Stomach smooth muscle (tissue), 2 donors: ENCODE data around the gene RENBP.

ENCODE experiments used
- H3K27ac ChIP-seq: one replicate; pipeline ENCODE4 v1.7.0; 2013; ENCODE audit warnings: mild to moderate bottlenecking, low read length, inconsistent platforms
- H3K27me3 ChIP-seq, 2 donors: one replicate each; pipeline ENCODE4 v1.7.0; 2013; ENCODE audit warnings: low read length in 2 of 2; ENCODE audit not compliant: insufficient read depth in 2 of 2, control insufficient read depth in 1 of 2
- H3K36me3 ChIP-seq, 2 donors: one replicate each; pipeline ENCODE4 v1.7.0; 2013; ENCODE audit warnings: low read length in 2 of 2; ENCODE audit not compliant: control insufficient read depth in 2 of 2, insufficient read depth in 2 of 2
- H3K4me1 ChIP-seq: one replicate; pipeline ENCODE4 v1.7.0; 2013; ENCODE audit warnings: low read length; ENCODE audit not compliant: control insufficient read depth, insufficient read depth
- H3K4me3 ChIP-seq, 2 donors: one replicate each; pipeline ENCODE4 v1.7.0; 2013; ENCODE audit warnings: low read length in 2 of 2
- H3K9ac ChIP-seq, 2 donors: one replicate each; pipeline ENCODE4 v1.7.0; 2013; ENCODE audit warnings: low read length in 2 of 2, mild to moderate bottlenecking in 1 of 2
- H3K9me3 ChIP-seq, 2 donors: one replicate each; pipeline ENCODE4 v1.7.0; 2013; ENCODE audit warnings: low read length in 2 of 2; ENCODE audit not compliant: control insufficient read depth in 2 of 2
- donor health status: healthy.
- donor health status: Pancreatic carcinoma.

Gene RENBP

GRCh38 chrX:153925739-153926551 is 18.5 kb downstream of the RENBP start, which contains the start of gene ARHGAP4:
Gene ARHGAP4, minus strand, starts transcription at chrX:153926264. Its CDS starts 62 bp downstream, at chrX:153926202.
- peak within 1 kb of the TSS; percentile 29 to 87 for H3K9ac ChIP-seq
- H3K4me1 ChIP-seq = peaks cover 58% of the 10 kb centered on the region
- H3K27me3 ChIP-seq = peaks cover 0 to 6% of the 10 kb centered on the region in 2 donors
- H3K36me3 ChIP-seq = peaks cover 0 to 3% of the 10 kb centered on the region in 2 donors
- peak within 1 kb of the TSS; percentile 95 for H3K27ac ChIP-seq
- H3K4me3 ChIP-seq = peak within 1 kb of the TSS in 1 of 2 donors; percentile 79
- no peaks in the 10 kb centered on the region for H3K9me3 ChIP-seq

GRCh38 chrX:153925387-153925738 is 19.1 kb downstream of the RENBP start:
- Histone ChIP-seq H3K9me3 (no peaks in the 10 kb centered on the region), H3K4me1 (peaks cover 59% of the 10 kb centered on the region), H3K4me3 (peak overlapping the region in 1 of 2 donors; percentile 54), H3K9ac (no peak overlapping the region), H3K27me3 (peaks cover 0 to 6% of the 10 kb centered on the region in 2 donors), H3K36me3 (peaks cover 0 to 3% of the 10 kb centered on the region in 2 donors), H3K27ac (peak overlapping the region; percentile 2)

GRCh38 chrX:153924149-153924861 is 20.1 kb downstream of the RENBP start:
- Histone ChIP-seq H3K4me1 (peaks cover 53% of the 10 kb centered on the region), H3K9me3 (no peaks in the 10 kb centered on the region), H3K27me3 (peaks cover 0 to 8% of the 10 kb centered on the region in 2 donors), H3K4me3 (no peak overlapping the region), H3K27ac (no peak overlapping the region), H3K36me3 (peaks cover 0 to under 1% of the 10 kb centered on the region in 2 donors), H3K9ac (no peak overlapping the region)

GRCh38 chrX:153922932-153923857 is 21.2 kb downstream of the RENBP start:
- peaks cover 49% of the 10 kb centered on the region for H3K4me1 ChIP-seq
- peaks cover 0 to 8% of the 10 kb centered on the region in 2 donors for H3K27me3 ChIP-seq
- no peak overlapping the region for H3K27ac ChIP-seq
- no peaks in the 10 kb centered on the region for H3K36me3 ChIP-seq
- no peaks in the 10 kb centered on the region for H3K9me3 ChIP-seq
- no peak overlapping the region for H3K4me3 ChIP-seq
- no peak overlapping the region for H3K9ac ChIP-seq

- Histone ChIP-seq H3K9me3 (no peaks in the 10 kb centered on the region), H3K4me3 (no peak overlapping the region), H3K27me3 (peaks cover 0 to 8% of the 10 kb centered on the region in 2 donors), H3K36me3 (no peaks in the 10 kb centered on the region), H3K27ac (no peak overlapping the region), H3K9ac (no peak overlapping the region), H3K4me1 (peaks cover 38% of the 10 kb centered on the region)
These were observed 22.7 kb downstream of the RENBP start for GRCh38 chrX:153921511-153922446.

GRCh38 chrX:153921070-153921469 is 23.4 kb downstream of the RENBP start:
- Histone ChIP-seq H3K36me3 (no peaks in the 10 kb centered on the region), H3K27ac (no peak overlapping the region), H3K9me3 (no peaks in the 10 kb centered on the region), H3K4me1 (peaks cover 32% of the 10 kb centered on the region), H3K9ac (no peak overlapping the region), H3K27me3 (peaks cover 0 to 8% of the 10 kb centered on the region in 2 donors), H3K4me3 (no peak overlapping the region)

- peaks cover 0 to 7% of the 10 kb centered on the region in 2 donors for H3K27me3 ChIP-seq
- H3K27ac ChIP-seq = no peak overlapping the region
- no peaks in the 10 kb centered on the region for H3K36me3 ChIP-seq
- peaks cover 28% of the 10 kb centered on the region for H3K4me1 ChIP-seq
- no peak overlapping the region for H3K9ac ChIP-seq
- no peaks in the 10 kb centered on the region for H3K9me3 ChIP-seq
- H3K4me3 ChIP-seq = no peak overlapping the region
These were observed 23.9 kb downstream of the RENBP start for GRCh38 chrX:153920546-153920945.

GRCh38 chrX:153919281-153919680 is 25.2 kb downstream of the RENBP start:
- H3K9me3 ChIP-seq = no peaks in the 10 kb centered on the region
- H3K9ac ChIP-seq = no peak overlapping the region
- H3K4me3 ChIP-seq = no peak overlapping the region
- peaks cover 0 to 4% of the 10 kb centered on the region in 2 donors for H3K27me3 ChIP-seq
- no peak overlapping the region for H3K27ac ChIP-seq
- H3K36me3 ChIP-seq = no peaks in the 10 kb centered on the region
- peaks cover 24% of the 10 kb centered on the region for H3K4me1 ChIP-seq

- no peak overlapping the region for H3K4me3 ChIP-seq
- H3K4me1 ChIP-seq = peaks cover 13% of the 10 kb centered on the region
- no peaks in the 10 kb centered on the region for H3K36me3 ChIP-seq
- H3K9ac ChIP-seq = no peak overlapping the region
- H3K27me3 ChIP-seq = peaks cover 0 to 4% of the 10 kb centered on the region in 2 donors
- no peak overlapping the region for H3K27ac ChIP-seq
- no peaks in the 10 kb centered on the region for H3K9me3 ChIP-seq
These were observed 26.6 kb downstream of the RENBP start for GRCh38 chrX:153917869-153918268.
